ENCODE data around the gene FNBP1.

DNA sequence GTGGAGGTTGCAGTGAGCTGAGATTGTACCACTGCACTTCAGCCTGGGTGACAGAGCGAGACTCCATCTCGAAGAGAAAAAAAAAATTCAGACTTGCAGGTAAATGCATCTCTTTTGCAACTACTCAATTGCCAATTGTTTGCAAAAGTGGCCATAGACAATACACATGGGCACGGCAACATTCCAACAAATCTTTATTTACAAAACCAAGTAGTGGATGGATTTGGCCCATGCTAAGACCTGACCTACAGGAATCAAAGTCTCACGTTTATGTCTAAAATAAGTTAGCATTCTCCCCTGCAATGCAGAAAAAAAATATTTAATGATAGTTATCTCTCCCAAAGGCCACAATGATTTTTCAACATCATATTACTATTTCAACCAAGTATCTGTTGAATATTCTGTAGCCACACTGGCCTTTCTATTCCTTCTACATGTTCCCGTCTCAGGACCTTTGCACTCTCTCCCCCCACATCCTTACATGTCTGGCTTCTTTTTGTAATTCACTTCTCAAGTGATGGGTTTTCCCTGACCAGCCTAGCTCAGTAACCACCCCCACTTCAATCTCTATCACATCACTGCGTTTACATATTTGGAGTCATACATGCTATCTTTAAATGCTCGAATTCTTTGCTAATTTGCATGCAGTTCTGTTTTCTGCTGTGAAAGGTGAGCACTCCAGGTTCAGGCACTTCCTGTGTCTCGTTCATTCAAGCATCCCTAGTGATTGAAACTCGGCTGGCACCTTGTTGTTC, 54.2 kb downstream of the FNBP1 start:
- TF ChIP-seq, protein P1, sequence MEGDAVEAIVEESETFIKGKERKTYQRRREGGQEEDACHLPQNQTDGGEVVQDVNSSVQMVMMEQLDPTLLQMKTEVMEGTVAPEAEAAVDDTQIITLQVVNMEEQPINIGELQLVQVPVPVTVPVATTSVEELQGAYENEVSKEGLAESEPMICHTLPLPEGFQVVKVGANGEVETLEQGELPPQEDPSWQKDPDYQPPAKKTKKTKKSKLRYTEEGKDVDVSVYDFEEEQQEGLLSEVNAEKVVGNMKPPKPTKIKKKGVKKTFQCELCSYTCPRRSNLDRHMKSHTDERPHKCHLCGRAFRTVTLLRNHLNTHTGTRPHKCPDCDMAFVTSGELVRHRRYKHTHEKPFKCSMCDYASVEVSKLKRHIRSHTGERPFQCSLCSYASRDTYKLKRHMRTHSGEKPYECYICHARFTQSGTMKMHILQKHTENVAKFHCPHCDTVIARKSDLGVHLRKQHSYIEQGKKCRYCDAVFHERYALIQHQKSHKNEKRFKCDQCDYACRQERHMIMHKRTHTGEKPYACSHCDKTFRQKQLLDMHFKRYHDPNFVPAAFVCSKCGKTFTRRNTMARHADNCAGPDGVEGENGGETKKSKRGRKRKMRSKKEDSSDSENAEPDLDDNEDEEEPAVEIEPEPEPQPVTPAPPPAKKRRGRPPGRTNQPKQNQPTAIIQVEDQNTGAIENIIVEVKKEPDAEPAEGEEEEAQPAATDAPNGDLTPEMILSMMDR (IDR thresholded peaks at IDR 0.05; ENCODE audit: insufficient read depth, low read length, poor library complexity, severe bottlenecking) = no peak
- TF ChIP-seq EZH2phosphoT487 (conservative IDR thresholded peaks at IDR 0.05; ENCODE audit: low read length) = no peak
